Measurements from ENCODE around the gene SNX10.
"Not testable (repeated sequence)": the region's sequence is repeated elsewhere in the genome, so short reads cannot be mapped to it uniquely, and the experiment has no call there.

Gene SNX10

GRCh38 chr7:26291699-26292538, at the start of gene SNX10:
Gene SNX10, plus strand, starts transcription at chr7:26291862. Its CDS starts 54,581 bp downstream, at chr7:26346443.
- no peaks in the 10 kb centered on the region for H3K27me3 ChIP-seq (replicated peaks; ENCODE audit: insufficient read depth, low read length)
- H3K36me3 ChIP-seq (replicated peaks; ENCODE audit: insufficient read depth, low read length) = no peaks in the 10 kb centered on the region
- H3K27ac ChIP-seq (ENCODE audit: low read length) = no peak within 1 kb of the TSS
- DNase-seq = peak; percentile 62
- H3K4me2 ChIP-seq (ENCODE audit: low read depth, low read length) = peak within 1 kb of the TSS; percentile 98
- H4K20me1 ChIP-seq (ENCODE audit: insufficient read depth, low read length) = no peaks in the 10 kb centered on the region
- no peaks in the 10 kb centered on the region for H3K9me2 ChIP-seq (replicated peaks; ENCODE audit: insufficient read depth, low read length)
- H3K4me1 ChIP-seq (ENCODE audit: low read length) = no peaks in the 10 kb centered on the region
- H3K4me3 ChIP-seq (ENCODE audit: low read length) = peak within 1 kb of the TSS; percentile 72
- no peaks in the 10 kb centered on the region for H3K9me3 ChIP-seq (replicated peaks; ENCODE audit: insufficient read depth, low read length)
- H3K9ac ChIP-seq (ENCODE audit: low read length) = peak within 1 kb of the TSS; percentile 41; the same call in 1 of the 2 replicates
- peaks cover 5% of the 10 kb centered on the region; the same call in 1 of the 2 replicates for H3F3A ChIP-seq (ENCODE audit: insufficient read depth, low read length)
- no peaks in the 10 kb centered on the region for H3K79me2 ChIP-seq (ENCODE audit: low read length)
- TF ChIP-seq CTCF (IDR thresholded peaks at IDR 0.05; ENCODE audit: low read length) (peak; percentile 33), EZH2 (optimal IDR thresholded peaks at IDR 0.05; ENCODE audit: low read depth, low read length) (no peak)
- H2AFZ ChIP-seq (ENCODE audit: low read length) = peak within 1 kb of the TSS; percentile 94

- no peak overlapping the region for H3K4me3 ChIP-seq (ENCODE audit: low read length)
- H3K36me3 ChIP-seq (replicated peaks; ENCODE audit: insufficient read depth, low read length) = no peaks in the 10 kb centered on the region
- TF ChIP-seq EZH2phosphoT487 (IDR thresholded peaks at IDR 0.05; ENCODE audit: low read length) (no peak), EZH2 (optimal IDR thresholded peaks at IDR 0.05; ENCODE audit: low read depth, low read length) (no peak)
- no peak overlapping the region for H3K4me2 ChIP-seq (ENCODE audit: low read depth, low read length)
- no peak for DNase-seq
- no peak overlapping the region for H3K9ac ChIP-seq (ENCODE audit: low read length)
- H3F3A ChIP-seq (ENCODE audit: insufficient read depth, low read length) = no peaks in the 10 kb centered on the region
- no peak overlapping the region for H3K27ac ChIP-seq (ENCODE audit: low read length)
- H3K4me1 ChIP-seq (ENCODE audit: low read length) = no peaks in the 10 kb centered on the region
- H2AFZ ChIP-seq (ENCODE audit: low read length) = no peak overlapping the region
- no peaks in the 10 kb centered on the region for H4K20me1 ChIP-seq (ENCODE audit: insufficient read depth, low read length)
- no peaks in the 10 kb centered on the region for H3K27me3 ChIP-seq (replicated peaks; ENCODE audit: insufficient read depth, low read length)
- no peaks in the 10 kb centered on the region for H3K79me2 ChIP-seq (ENCODE audit: low read length)
- H3K9me3 ChIP-seq (replicated peaks; ENCODE audit: insufficient read depth, low read length) = no peaks in the 10 kb centered on the region
- H3K9me2 ChIP-seq (replicated peaks; ENCODE audit: insufficient read depth, low read length) = no peaks in the 10 kb centered on the region
These were observed 46.5 kb upstream of the SNX10 start for GRCh38 chr7:26245150-26245549.

- no peaks in the 10 kb centered on the region for H3K27me3 ChIP-seq (replicated peaks; ENCODE audit: insufficient read depth, low read length)
- TF ChIP-seq EZH2 (optimal IDR thresholded peaks at IDR 0.05; ENCODE audit: low read depth, low read length) (no peak), EZH2phosphoT487 (IDR thresholded peaks at IDR 0.05; ENCODE audit: low read length) (no peak), CTCF (IDR thresholded peaks at IDR 0.05; ENCODE audit: low read length) (no peak)
- no peaks in the 10 kb centered on the region for H3K9me3 ChIP-seq (replicated peaks; ENCODE audit: insufficient read depth, low read length)
- no peak overlapping the region for H3K27ac ChIP-seq (ENCODE audit: low read length)
- H3K9ac ChIP-seq (ENCODE audit: low read length) = no peak overlapping the region
- no peaks in the 10 kb centered on the region for H3F3A ChIP-seq (ENCODE audit: insufficient read depth, low read length)
- DNase-seq = no peak
- no peaks in the 10 kb centered on the region for H4K20me1 ChIP-seq (ENCODE audit: insufficient read depth, low read length)
- H3K36me3 ChIP-seq (replicated peaks; ENCODE audit: insufficient read depth, low read length) = no peaks in the 10 kb centered on the region
- H3K4me3 ChIP-seq (ENCODE audit: low read length) = no peak overlapping the region
- no peaks in the 10 kb centered on the region for H3K79me2 ChIP-seq (ENCODE audit: low read length)
- H3K4me1 ChIP-seq (ENCODE audit: low read length) = no peaks in the 10 kb centered on the region
- H2AFZ ChIP-seq (ENCODE audit: low read length) = no peak overlapping the region
- no peak overlapping the region for H3K4me2 ChIP-seq (ENCODE audit: low read depth, low read length)
- no peaks in the 10 kb centered on the region for H3K9me2 ChIP-seq (replicated peaks; ENCODE audit: insufficient read depth, low read length)
These were observed 41.4 kb upstream of the SNX10 start for GRCh38 chr7:26250239-26250638.

- H3K27me3 ChIP-seq (replicated peaks; ENCODE audit: insufficient read depth, low read length); H3K79me2 ChIP-seq (ENCODE audit: low read length): not testable (repeated sequence)
These were observed 29.8 kb upstream of the SNX10 start for GRCh38 chr7:26261866-26262265.

More at GRCh38 chr7:26261866-26262265, 29.8 kb upstream of the SNX10 start:
- not testable (repeated sequence) for DNase-seq; H3K36me3 ChIP-seq (replicated peaks; ENCODE audit: insufficient read depth, low read length); H3K4me3 ChIP-seq (ENCODE audit: low read length); H2AFZ ChIP-seq (ENCODE audit: low read length); H3K9me3 ChIP-seq (replicated peaks; ENCODE audit: insufficient read depth, low read length); H3K9ac ChIP-seq (ENCODE audit: low read length); H3F3A ChIP-seq (ENCODE audit: insufficient read depth, low read length); H4K20me1 ChIP-seq (ENCODE audit: insufficient read depth, low read length); H3K4me2 ChIP-seq (ENCODE audit: low read depth, low read length); H3K9me2 ChIP-seq (replicated peaks; ENCODE audit: insufficient read depth, low read length); H3K4me1 ChIP-seq (ENCODE audit: low read length); H3K27ac ChIP-seq (ENCODE audit: low read length)
